ENCODE measurements around the gene OR52N1.

OR52N1 gene

DNA sequence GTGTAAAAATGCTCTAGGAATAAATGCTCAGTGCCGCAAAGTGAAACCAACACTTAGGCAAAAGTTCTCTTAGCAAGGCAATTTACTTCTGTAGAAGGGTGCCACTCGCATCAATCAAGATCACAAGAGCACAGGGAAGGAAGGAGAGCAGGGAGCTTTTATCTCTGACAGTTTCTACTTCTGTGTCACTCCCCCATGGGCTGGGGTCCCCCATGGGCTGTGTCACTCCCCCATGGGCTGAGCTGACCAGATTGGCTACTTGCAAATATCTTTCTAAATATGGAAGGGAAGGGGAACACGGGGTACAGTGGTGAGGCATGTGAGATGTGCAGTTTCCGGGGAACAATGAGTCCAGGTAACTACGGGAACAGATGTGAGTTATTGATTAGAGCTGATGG is 18.1 kb upstream of the OR52N1 start:
- TF ChIP-seq, protein P1, sequence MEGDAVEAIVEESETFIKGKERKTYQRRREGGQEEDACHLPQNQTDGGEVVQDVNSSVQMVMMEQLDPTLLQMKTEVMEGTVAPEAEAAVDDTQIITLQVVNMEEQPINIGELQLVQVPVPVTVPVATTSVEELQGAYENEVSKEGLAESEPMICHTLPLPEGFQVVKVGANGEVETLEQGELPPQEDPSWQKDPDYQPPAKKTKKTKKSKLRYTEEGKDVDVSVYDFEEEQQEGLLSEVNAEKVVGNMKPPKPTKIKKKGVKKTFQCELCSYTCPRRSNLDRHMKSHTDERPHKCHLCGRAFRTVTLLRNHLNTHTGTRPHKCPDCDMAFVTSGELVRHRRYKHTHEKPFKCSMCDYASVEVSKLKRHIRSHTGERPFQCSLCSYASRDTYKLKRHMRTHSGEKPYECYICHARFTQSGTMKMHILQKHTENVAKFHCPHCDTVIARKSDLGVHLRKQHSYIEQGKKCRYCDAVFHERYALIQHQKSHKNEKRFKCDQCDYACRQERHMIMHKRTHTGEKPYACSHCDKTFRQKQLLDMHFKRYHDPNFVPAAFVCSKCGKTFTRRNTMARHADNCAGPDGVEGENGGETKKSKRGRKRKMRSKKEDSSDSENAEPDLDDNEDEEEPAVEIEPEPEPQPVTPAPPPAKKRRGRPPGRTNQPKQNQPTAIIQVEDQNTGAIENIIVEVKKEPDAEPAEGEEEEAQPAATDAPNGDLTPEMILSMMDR (conservative IDR thresholded peaks at IDR 0.05) = no peak
- H3K27ac ChIP-seq = no peak overlapping the region

DNA sequence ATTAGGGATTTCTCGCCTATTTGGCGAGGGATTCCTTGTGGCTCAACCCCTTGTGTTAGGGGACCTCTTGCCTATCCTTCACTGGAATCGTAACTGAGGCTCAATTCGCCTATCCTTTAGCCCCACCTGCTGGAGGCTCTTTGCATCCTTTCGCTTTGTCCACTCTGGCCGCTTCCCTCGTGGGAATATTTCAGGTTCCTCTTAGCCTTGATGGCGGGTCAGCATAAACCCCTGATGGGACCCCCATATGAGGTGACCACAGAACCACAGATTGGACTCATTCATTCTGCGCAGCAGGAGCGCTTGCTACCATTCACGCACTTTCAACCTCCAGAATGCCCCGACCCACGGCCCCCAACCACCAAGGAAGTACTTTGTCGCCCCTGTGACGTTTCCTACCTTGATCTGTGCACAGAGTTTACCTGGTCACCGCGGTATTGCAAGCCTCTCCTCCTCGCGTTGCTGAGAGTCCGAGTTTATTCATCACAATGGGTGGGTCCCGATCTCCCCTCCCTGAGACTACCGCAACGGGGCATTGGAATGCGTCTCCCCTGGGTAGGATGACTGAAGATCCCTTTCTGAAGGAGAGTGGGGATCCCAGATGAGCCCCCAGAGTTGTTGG is 17.5 kb upstream of the OR52N1 start, which contains the start of gene OR52N2:
OR52N2 (plus strand) TSS at position 425 of the 622 bp plus-strand sequence. CDS start 11,412 bp downstream, outside the sequence.
- TF ChIP-seq, protein P1 (conservative IDR thresholded peaks at IDR 0.05) = peak; percentile 80
- no peak within 1 kb of the TSS for H3K27ac ChIP-seq

DNA sequence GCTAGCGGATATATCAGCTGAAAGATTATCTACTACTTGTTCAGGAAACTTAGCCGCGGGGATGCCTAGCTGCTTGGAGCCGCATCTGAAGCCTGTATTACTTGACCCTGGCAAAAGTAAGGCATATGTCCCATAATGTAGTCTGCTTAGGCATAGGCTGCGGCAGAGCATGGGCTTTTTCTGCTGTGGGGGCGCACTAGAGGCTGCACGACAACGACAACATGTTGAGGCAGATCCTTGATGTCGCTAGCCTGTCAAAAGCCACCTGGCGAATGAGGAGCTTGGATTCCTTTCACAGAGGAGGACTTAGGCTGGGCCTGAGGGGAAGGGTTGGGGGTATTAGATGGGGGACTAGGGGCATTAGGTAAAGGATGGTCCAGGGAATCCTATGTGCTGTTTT is 16.5 kb upstream of the OR52N1 start:
- TF ChIP-seq, protein P1 (conservative IDR thresholded peaks at IDR 0.05) = no peak

DNA sequence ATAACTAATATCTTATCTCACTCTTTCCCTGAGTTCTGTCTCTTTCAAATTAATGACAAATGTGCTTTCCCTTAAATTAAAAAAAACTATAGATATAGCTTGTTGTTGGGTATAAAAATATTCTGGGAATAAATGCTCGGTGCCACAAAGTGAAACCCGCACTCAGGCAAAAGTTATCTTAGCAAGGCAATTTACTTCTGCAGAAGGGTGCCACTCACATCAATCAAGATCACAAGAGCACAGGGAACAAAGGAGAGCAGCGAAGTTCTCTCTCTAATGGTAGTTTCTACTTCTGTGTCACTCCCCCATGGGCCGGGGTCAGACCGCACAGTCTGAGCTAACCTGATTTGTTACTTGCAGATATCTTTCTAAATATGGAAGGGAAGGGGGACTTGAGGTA is 12.9 kb upstream of the OR52N1 start:
- TF ChIP-seq, protein P1 (conservative IDR thresholded peaks at IDR 0.05) = no peak
- no peak overlapping the region for H3K27ac ChIP-seq

More for the DNA sequence above, 16.5 kb upstream of the OR52N1 start:
- H3K27ac ChIP-seq = no peak overlapping the region

DNA sequence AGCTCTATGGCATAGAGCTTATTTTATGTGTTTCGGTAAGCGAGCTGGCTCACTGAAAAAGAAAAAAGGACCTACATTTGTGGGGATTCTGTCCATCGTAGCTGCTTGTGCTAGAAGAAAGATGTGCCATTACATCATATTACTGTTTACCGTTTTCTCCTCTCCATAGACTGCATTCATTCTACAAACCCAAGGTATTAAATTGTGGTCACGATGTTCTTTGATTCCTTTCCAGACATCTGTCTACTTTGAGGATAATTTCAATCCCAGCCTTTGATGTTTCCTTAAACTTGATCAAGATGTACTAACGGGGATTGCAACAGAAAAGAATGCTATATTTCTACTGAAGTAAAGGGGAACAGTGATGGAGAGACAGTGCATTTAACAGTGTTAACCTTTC is 5.5 kb upstream of the OR52N1 start:
- H3K27ac ChIP-seq = no peak overlapping the region
- TF ChIP-seq, protein P1 (conservative IDR thresholded peaks at IDR 0.05) = no peak

DNA sequence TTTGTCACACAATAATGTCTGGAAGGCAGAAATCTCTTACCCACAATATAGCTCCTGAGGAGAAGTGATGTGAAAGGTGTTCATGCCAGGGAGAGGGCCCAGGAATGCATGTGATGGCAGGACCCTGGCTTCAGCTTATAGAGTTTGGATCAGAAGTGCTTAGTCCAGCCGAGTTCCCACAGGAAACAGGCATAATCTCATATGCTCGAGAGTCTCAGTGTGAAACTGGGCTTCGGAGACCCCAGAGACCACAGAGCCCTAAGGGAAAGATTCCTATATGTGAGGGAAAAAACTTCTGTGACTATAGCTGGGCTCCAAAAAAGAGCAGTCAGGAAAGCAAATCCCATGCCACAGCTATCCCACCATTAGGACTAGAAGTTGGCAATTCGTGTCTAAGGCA is 7.8 kb downstream of the OR52N1 start, which contains the start of gene OR52N5:
OR52N5 (minus strand) TSS at position 101 of the 400 bp plus-strand sequence. CDS start 4,721 bp downstream, outside the sequence.
- TF ChIP-seq, protein P1 (conservative IDR thresholded peaks at IDR 0.05) = no peak
- H3K27ac ChIP-seq = no peak within 1 kb of the TSS

DNA sequence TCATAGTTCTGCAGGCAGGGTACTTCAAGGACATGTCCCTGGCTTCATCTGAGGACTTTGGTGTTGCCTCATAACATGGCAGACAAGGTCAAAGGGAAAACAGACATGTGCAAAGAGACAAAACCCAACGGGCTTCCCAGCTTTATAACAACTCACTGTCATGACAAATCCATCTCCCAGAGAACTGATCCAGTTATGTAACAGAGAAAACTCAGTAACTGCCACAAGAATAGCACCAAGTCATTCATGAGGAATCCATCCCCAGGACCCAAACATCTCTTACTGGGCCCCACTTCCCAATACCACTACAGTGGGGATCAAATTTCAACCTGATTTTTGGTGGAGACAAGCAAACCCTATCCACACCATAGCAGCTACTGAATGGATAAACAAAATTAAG is 24.0 kb downstream of the OR52N1 start:
- TF ChIP-seq, protein P1 (conservative IDR thresholded peaks at IDR 0.05) = no peak
- no peak overlapping the region for H3K27ac ChIP-seq

Measured in VCaP (cell line).